GM23338 (cell line): ENCODE data around the gene PRSS2. TPM values are rescaled to one million over a fixed set of nuclear protein-coding genes. Genes with fewer than 3 reads are reported as not detected.

Source experiments
- ATAC-seq: fragments of 200-7000 bp; cut with Tn5 transposase; 3 replicates; pipeline ENCODE4 v1.9.1; 2020
- DNase-seq: peaks from one replicate; pipeline ENCODE4 v3.0.0-alpha.2; 2015; ENCODE audit warnings: low spot score
- H2AFZ ChIP-seq: fragments of 200-600 bp; sonication (generic); 2 replicates; pipeline ENCODE4 v1.8.0; 2016; ENCODE audit warnings: antibody characterized with exemption, mild to moderate bottlenecking, moderate library complexity
- H3F3A ChIP-seq: fragments of 200-600 bp; sonication (generic); replicated peaks from 2 replicates; pipeline ENCODE4 v1.8.0; 2017; ENCODE audit warnings: antibody characterized with exemption, mixed run types, low read depth
- H3K27ac ChIP-seq: fragments of 200-600 bp; sonication (generic); 2 replicates; pipeline ENCODE4 v1.6.1; 2016; ENCODE audit warnings: low read depth
- H3K27me3 ChIP-seq: fragments of 200-600 bp; sonication (generic); 2 replicates; pipeline ENCODE4 v1.8.0; 2016; ENCODE audit warnings: mild to moderate bottlenecking, mixed run types, moderate library complexity; ENCODE audit not compliant: insufficient read depth
- H3K36me3 ChIP-seq: fragments of 200-600 bp; sonication (generic); 2 replicates; pipeline ENCODE4 v1.8.0; 2016; ENCODE audit warnings: mild to moderate bottlenecking; ENCODE audit not compliant: insufficient read depth
- H3K4me1 ChIP-seq: fragments of 200-600 bp; sonication (generic); 2 replicates; pipeline ENCODE4 v1.8.0; 2016; ENCODE audit warnings: mild to moderate bottlenecking, moderate library complexity; ENCODE audit not compliant: insufficient read depth
- H3K4me2 ChIP-seq: fragments of 200-600 bp; sonication (generic); 2 replicates; pipeline ENCODE4 v1.7.1; 2017; ENCODE audit warnings: mixed run types
- H3K4me3 ChIP-seq: fragments of 200-600 bp; sonication (generic); 2 replicates; pipeline ENCODE4 v1.6.1; 2016; ENCODE audit warnings: mixed run types
- H3K79me2 ChIP-seq: fragments of 200-600 bp; sonication (generic); replicated peaks from 2 replicates; pipeline ENCODE4 v1.8.0; 2017; ENCODE audit warnings: mild to moderate bottlenecking; ENCODE audit not compliant: insufficient read depth
- H3K9me2 ChIP-seq: fragments of 200-600 bp; sonication (generic); 2 replicates; pipeline ENCODE4 v1.8.0; 2017; ENCODE audit not compliant: insufficient read depth
- H4K20me1 ChIP-seq: fragments of 200-600 bp; sonication (generic); replicated peaks from 2 replicates; pipeline ENCODE4 v1.8.0; 2017; ENCODE audit warnings: mild to moderate bottlenecking; ENCODE audit not compliant: insufficient read depth
- H3K27ac Mint-ChIP-seq: 2 replicates; pipeline ENCODE4 v1.8.0; 2020; ENCODE audit warnings: inconsistent platforms, mild to moderate bottlenecking, moderate library complexity, mixed read lengths
- H3K27me3 Mint-ChIP-seq: 3 replicates; pipeline ENCODE4 v1.8.0; 2022; ENCODE audit warnings: low read depth, mild to moderate bottlenecking, moderate library complexity, mixed read lengths, inconsistent platforms; ENCODE audit not compliant: insufficient read depth, poor library complexity
- H3K36me3 Mint-ChIP-seq: 3 replicates; pipeline ENCODE4 v1.8.0; 2021; ENCODE audit warnings: low read depth, mild to moderate bottlenecking, inconsistent platforms, moderate library complexity, mixed read lengths
- H3K4me1 Mint-ChIP-seq: 3 replicates; pipeline ENCODE4 v1.8.0; 2020; ENCODE audit warnings: mild to moderate bottlenecking, inconsistent platforms, mixed read lengths
- H3K4me3 Mint-ChIP-seq: 3 replicates; pipeline ENCODE4 v1.8.0; 2021; ENCODE audit warnings: moderate library complexity, mild to moderate bottlenecking, inconsistent platforms, mixed read lengths
- H3K9me3 Mint-ChIP-seq: 3 replicates; pipeline ENCODE4 v1.8.0; 2020; ENCODE audit warnings: moderate library complexity, mild to moderate bottlenecking, inconsistent platforms, mixed read lengths
- CREB1 ChIP-seq: fragments of 250-450 bp; sonication (Bioruptor Pico); IDR thresholded peaks from 2 replicates; pipeline ENCODE4 v1.5.0; 2020; ENCODE audit warnings: low read depth, mild to moderate bottlenecking, moderate library complexity
- CTCF ChIP-seq, 2 experiments: fragments of 200-600 bp in 1 of 2; sonication (generic) in 1 of 2; conservative IDR thresholded peaks; 2 replicates each; pipeline versions ENCODE4 v1.5.1 to v1.6.1; 2016 to 2017; ENCODE audit warnings: antibody characterized with exemption in 2 of 2, low read depth in 2 of 2, mild to moderate bottlenecking in 2 of 2, moderate library complexity in 1 of 2
- ETS1 ChIP-seq: IDR thresholded peaks from 2 replicates; pipeline ENCODE4 v1.6.1; 2016; ENCODE audit warnings: antibody characterized with exemption
- EZH2 ChIP-seq: fragments of 200-600 bp; sonication (generic); IDR thresholded peaks from one replicate; pipeline ENCODE4 v1.8.0; 2017; ENCODE audit warnings: antibody characterized with exemption, mild to moderate bottlenecking, low read depth; ENCODE audit not compliant: unreplicated experiment
- EZH2phosphoT487 ChIP-seq: fragments of 200-600 bp; sonication (generic); IDR thresholded peaks from one replicate; pipeline ENCODE4 v1.8.1; 2018; ENCODE audit warnings: antibody characterized with exemption; ENCODE audit not compliant: unreplicated experiment
- JUNB ChIP-seq: IDR thresholded peaks from one replicate; pipeline ENCODE4 v1.6.1; 2016; ENCODE audit warnings: antibody characterized with exemption; ENCODE audit not compliant: unreplicated experiment
- NANOG ChIP-seq: IDR thresholded peaks from 2 replicates; pipeline ENCODE4 v1.6.1; 2016; ENCODE audit warnings: antibody characterized with exemption, borderline replicate concordance
- POLR2AphosphoS5 ChIP-seq: IDR thresholded peaks from 2 replicates; pipeline ENCODE4 v1.6.1; 2016; ENCODE audit warnings: antibody characterized with exemption, low read depth
- REST ChIP-seq: IDR thresholded peaks from one replicate; pipeline ENCODE4 v1.6.1; 2018; ENCODE audit warnings: antibody characterized with exemption; ENCODE audit not compliant: unreplicated experiment
- STAT1 ChIP-seq: IDR thresholded peaks from one replicate; pipeline ENCODE4 v1.6.1; 2016; ENCODE audit warnings: antibody characterized with exemption; ENCODE audit not compliant: unreplicated experiment
- ZNF114 ChIP-seq: fragments of 250-450 bp; sonication (Bioruptor Pico); IDR thresholded peaks from 2 replicates; pipeline ENCODE4 v1.5.0; 2020; ENCODE audit warnings: mild to moderate bottlenecking, moderate library complexity
- ZNF331 ChIP-seq: fragments of 250-450 bp; sonication (Bioruptor Pico); IDR thresholded peaks from 2 replicates; pipeline ENCODE4 v1.5.0; 2020; ENCODE audit warnings: low read depth, mild to moderate bottlenecking, moderate library complexity
- ZNF462 ChIP-seq: fragments of 250-450 bp; sonication (Bioruptor Pico); IDR thresholded peaks from 2 replicates; pipeline ENCODE4 v1.5.0; 2020; ENCODE audit warnings: mild to moderate bottlenecking, moderate library complexity
- polyA plus RNA-seq: library from polyadenylated mRNA; unstranded; fragments of >200 nt; fragmentation: Nextera tagmentation; extraction: Ambion mirVana; gene quantifications from 2 replicates; pipeline ENCODE4 v1.2.1, GENCODE V29; 2016
- total RNA-seq: library from RNA; depleted of rRNA; stranded (reverse); fragments of >200 nt; shearing (Covaris generic); gene quantifications from 2 replicates; pipeline ENCODE4 v1.2.3, GENCODE V29; 2014

The PRSS2 gene
- total and polyA plus RNA-seq, 2 experiments from 2014 or later: not detected

- DNase-seq: no peak
- Histone ChIP-seq H3K4me2 (no peak overlapping the region), H3K9me2 (no peaks in the 10 kb centered on the region), H3K27me3 (no peaks in the 10 kb centered on the region), H4K20me1 (no peaks in the 10 kb centered on the region), H3K4me3 (no peak overlapping the region), H2AFZ (no peak overlapping the region), H3F3A (no peaks in the 10 kb centered on the region), H3K36me3 (no peaks in the 10 kb centered on the region), H3K79me2 (no peaks in the 10 kb centered on the region), H3K4me1 (no peaks in the 10 kb centered on the region), H3K27ac (no peak overlapping the region)
- peaks cover 4% of the 10 kb centered on the region for H3K27me3 Mint-ChIP-seq
- no peak overlapping the region for H3K4me3 Mint-ChIP-seq
- no peak for ATAC-seq
- TF ChIP-seq ZNF462 (no peak), EZH2 (no peak), POLR2AphosphoS5 (no peak), JUNB (no peak), ETS1 (no peak), STAT1 (no peak), CTCF (conservative IDR thresholded peaks at IDR 0.05; ENCODE audit: low read depth in 2 of 2) (no peak), CREB1 (CRISPR knock-in tag) (no peak), NANOG (no peak), REST (no peak), EZH2phosphoT487 (no peak), ZNF114 (no peak), ZNF331 (CRISPR knock-in tag) (no peak)
- H3K4me1 Mint-ChIP-seq: peaks cover 6% of the 10 kb centered on the region; the same call in 2 of the 3 replicates
- no peaks in the 10 kb centered on the region; the same call in 2 of the 3 replicates for H3K36me3 Mint-ChIP-seq
- H3K27ac Mint-ChIP-seq: no peak overlapping the region
- H3K9me3 Mint-ChIP-seq: peaks cover 3% of the 10 kb centered on the region; the same call in 2 of the 3 replicates
These were observed 15.1 kb downstream of the PRSS2 start for GRCh38 chr7:142785841-142786250.
